PC-3 (cell line): ENCODE data around the gene TPH2. TPM values are rescaled to one million over a fixed set of nuclear protein-coding genes. Genes with fewer than 3 reads are reported as not detected.

ENCODE experiments used
- ATAC-seq: fragments of 200-7000 bp; cut with Tn5 transposase; 2 replicates; pipeline ENCODE4 v1.9.1; 2020; ENCODE audit warnings: mild to moderate bottlenecking, moderate library complexity
- BruUV-seq: library from RNA; stranded (reverse); fragments of 400-500 nt; replicated peaks from 2 replicates; lab custom pipeline; 2021; lab: Mats Ljungman, UMichigan
- CTCF ChIA-PET: fragments of 300-600 bp; sonication (Branson Sonifier 250); formaldehyde crosslinking; loops from one replicate; lab custom pipeline; 2022; ENCODE audit warnings: antibody characterized with exemption; lab: Charles Lee
- POLR2A ChIA-PET: fragments of 300-600 bp; sonication (Branson Sonifier 250); formaldehyde crosslinking; loops from one replicate; lab custom pipeline; 2022; ENCODE audit warnings: antibody characterized with exemption; ENCODE audit not compliant: unreplicated experiment; lab: Charles Lee
- DNase-seq: peaks from one replicate; pipeline ENCODE4 v3.0.0-alpha.2; 2015
- H2AFZ ChIP-seq: fragments of 300-600 bp; sonication (generic); 2 replicates; pipeline ENCODE4 v1.6.0; 2016; ENCODE audit warnings: antibody characterized with exemption, low read length
- H3F3A ChIP-seq: fragments of 300-600 bp; sonication (generic); one replicate; pipeline ENCODE4 v1.6.0; 2017; ENCODE audit warnings: antibody characterized with exemption, low read length, control low read depth, mild to moderate bottlenecking; ENCODE audit not compliant: unreplicated experiment
- H3K27ac ChIP-seq: fragments of 300-600 bp; sonication (generic); 2 replicates; pipeline ENCODE4 v1.5.1; 2016; ENCODE audit warnings: mild to moderate bottlenecking, low read length
- H3K27me3 ChIP-seq: fragments of 300-600 bp; sonication (generic); 2 replicates; pipeline ENCODE4 v1.6.1; 2016; ENCODE audit warnings: low read length, mixed read lengths
- H3K36me3 ChIP-seq: fragments of 300-600 bp; sonication (generic); 2 replicates; pipeline ENCODE4 v1.6.1; 2016; ENCODE audit warnings: low read depth, mixed run types, low read length, mixed read lengths
- H3K4me1 ChIP-seq: fragments of 300-600 bp; sonication (generic); 2 replicates; pipeline ENCODE4 v1.5.1; 2016; ENCODE audit warnings: low read length; ENCODE audit not compliant: insufficient read depth
- H3K4me2 ChIP-seq: fragments of 300-600 bp; sonication (generic); 2 replicates; pipeline ENCODE4 v1.6.0; 2016; ENCODE audit warnings: low read length
- H3K4me3 ChIP-seq: fragments of 300-600 bp; sonication (generic); 2 replicates; pipeline ENCODE4 v1.5.1; 2016; ENCODE audit warnings: mild to moderate bottlenecking, low read length, mixed read lengths
- H3K79me2 ChIP-seq: fragments of 300-600 bp; sonication (generic); 2 replicates; pipeline ENCODE4 v1.6.1; 2017; ENCODE audit warnings: low read length, mixed read lengths
- H3K9ac ChIP-seq: fragments of 300-600 bp; sonication (generic); 2 replicates; pipeline ENCODE4 v1.6.0; 2016; ENCODE audit warnings: mild to moderate bottlenecking, low read length
- H3K9me2 ChIP-seq: fragments of 300-600 bp; sonication (generic); replicated peaks from 2 replicates; pipeline ENCODE4 v1.6.1; 2016; ENCODE audit warnings: mixed run types, low read length, mixed read lengths
- H3K9me3 ChIP-seq: fragments of 300-600 bp; sonication (generic); 2 replicates; pipeline ENCODE4 v1.6.1; 2016; ENCODE audit warnings: low read length, mixed read lengths
- H4K20me1 ChIP-seq: fragments of 300-600 bp; sonication (generic); 2 replicates; pipeline ENCODE4 v1.6.1; 2016; ENCODE audit warnings: low read length, mixed read lengths
- EZH2 ChIP-seq: fragments of 300-600 bp; sonication (generic); IDR thresholded peaks from one replicate; pipeline ENCODE4 v1.6.1; 2017; ENCODE audit warnings: antibody characterized with exemption, mild to moderate bottlenecking, low read length; ENCODE audit not compliant: unreplicated experiment
- EZH2phosphoT487 ChIP-seq: fragments of 300-600 bp; sonication (generic); IDR thresholded peaks from 2 replicates; pipeline ENCODE4 v1.6.1; 2018; ENCODE audit warnings: mild to moderate bottlenecking, antibody characterized with exemption, low read length, borderline replicate concordance
- intact Hi-C: fragments of 100-400 bp; cut with micrococcal nuclease; formaldehyde crosslinking; loops from 2 replicates; pipeline ENCODE4 v1.9.0; 2023
- total RNA-seq: library from RNA; depleted of rRNA; stranded (reverse); fragments of >200 nt; gene quantifications from 2 replicates; pipeline ENCODE4 v1.2.3, GENCODE V29; 2014
- TF ChIP-seq, protein P1 (sequence below): fragments of 300-600 bp; sonication (generic); conservative IDR thresholded peaks from 2 replicates; pipeline ENCODE4 v1.5.1; 2017; ENCODE audit warnings: antibody characterized with exemption, low read depth, mild to moderate bottlenecking, low read length

TPH2 gene
- total RNA-seq, 1 experiment from 2014 or later: not detected

GRCh38 chr12:71948390-71948789 lies 9.7 kb downstream of the TPH2 start:
- POLR2A ChIA-PET: no interaction called here
- intact Hi-C loops: no loop called here
- no peak for ATAC-seq
- H3K36me3 ChIP-seq: no peaks in the 10 kb centered on the region
- CTCF ChIA-PET: no interaction called here
- TF ChIP-seq EZH2 (no peak), EZH2phosphoT487 (no peak)
- TF ChIP-seq, protein P1, sequence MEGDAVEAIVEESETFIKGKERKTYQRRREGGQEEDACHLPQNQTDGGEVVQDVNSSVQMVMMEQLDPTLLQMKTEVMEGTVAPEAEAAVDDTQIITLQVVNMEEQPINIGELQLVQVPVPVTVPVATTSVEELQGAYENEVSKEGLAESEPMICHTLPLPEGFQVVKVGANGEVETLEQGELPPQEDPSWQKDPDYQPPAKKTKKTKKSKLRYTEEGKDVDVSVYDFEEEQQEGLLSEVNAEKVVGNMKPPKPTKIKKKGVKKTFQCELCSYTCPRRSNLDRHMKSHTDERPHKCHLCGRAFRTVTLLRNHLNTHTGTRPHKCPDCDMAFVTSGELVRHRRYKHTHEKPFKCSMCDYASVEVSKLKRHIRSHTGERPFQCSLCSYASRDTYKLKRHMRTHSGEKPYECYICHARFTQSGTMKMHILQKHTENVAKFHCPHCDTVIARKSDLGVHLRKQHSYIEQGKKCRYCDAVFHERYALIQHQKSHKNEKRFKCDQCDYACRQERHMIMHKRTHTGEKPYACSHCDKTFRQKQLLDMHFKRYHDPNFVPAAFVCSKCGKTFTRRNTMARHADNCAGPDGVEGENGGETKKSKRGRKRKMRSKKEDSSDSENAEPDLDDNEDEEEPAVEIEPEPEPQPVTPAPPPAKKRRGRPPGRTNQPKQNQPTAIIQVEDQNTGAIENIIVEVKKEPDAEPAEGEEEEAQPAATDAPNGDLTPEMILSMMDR: no peak
- no peaks in the 10 kb centered on the region for H3K9me3 ChIP-seq
- BruUV-seq: no TSS peak
- no peak overlapping the region for H3K27ac ChIP-seq
- no peak overlapping the region for H3K4me2 ChIP-seq
- no peak overlapping the region for H3K9ac ChIP-seq
- no peak overlapping the region for H2AFZ ChIP-seq
- no peaks in the 10 kb centered on the region for H3K9me2 ChIP-seq
- no peaks in the 10 kb centered on the region for H3K79me2 ChIP-seq
- no peak overlapping the region for H3K4me3 ChIP-seq
- H3K4me1 ChIP-seq: no peaks in the 10 kb centered on the region
- no peaks in the 10 kb centered on the region for H3F3A ChIP-seq
- no peak for DNase-seq
- H4K20me1 ChIP-seq: no peaks in the 10 kb centered on the region
- H3K27me3 ChIP-seq: peaks cover 8% of the 10 kb centered on the region; the same call in 1 of the 2 replicates

- Histone ChIP-seq H3K9me2 (no peaks in the 10 kb centered on the region), H3K9ac (no peak overlapping the region), H3K9me3 (no peaks in the 10 kb centered on the region), H3K27ac (no peak overlapping the region), H4K20me1 (no peaks in the 10 kb centered on the region), H2AFZ (no peak overlapping the region), H3K4me3 (no peak overlapping the region), H3K36me3 (no peaks in the 10 kb centered on the region), H3K27me3 (peaks cover 3% of the 10 kb centered on the region; the same call in 1 of the 2 replicates), H3K79me2 (no peaks in the 10 kb centered on the region), H3F3A (no peaks in the 10 kb centered on the region), H3K4me1 (no peaks in the 10 kb centered on the region), H3K4me2 (no peak overlapping the region)
- TF ChIP-seq, protein P1: no peak
- TF ChIP-seq EZH2: no peak
- no peak for TF ChIP-seq EZH2phosphoT487
- DNase-seq (no peak), ATAC-seq (no peak)
- ChIA-PET POLR2A (no interaction called here), CTCF (no interaction called here)
- intact Hi-C loops: no loop called here
- no TSS peak for BruUV-seq
Observed at GRCh38 chr12:71949646-71950045, 11.0 kb downstream of the TPH2 start.

GRCh38 chr12:71950404-71950803 lies 11.8 kb downstream of the TPH2 start:
- intact Hi-C loops: no loop called here
- no peak overlapping the region for H3K4me2 ChIP-seq
- BruUV-seq: no TSS peak
- no peaks in the 10 kb centered on the region for H3K36me3 ChIP-seq
- no peak overlapping the region for H3K4me3 ChIP-seq
- H3K9ac ChIP-seq: no peak overlapping the region
- no peak overlapping the region for H3K27ac ChIP-seq
- no peaks in the 10 kb centered on the region for H4K20me1 ChIP-seq
- no peaks in the 10 kb centered on the region for H3K27me3 ChIP-seq
- ATAC-seq (no peak), DNase-seq (no peak)
- H3K4me1 ChIP-seq: no peaks in the 10 kb centered on the region
- no peaks in the 10 kb centered on the region for H3K9me2 ChIP-seq
- TF ChIP-seq, protein P1: no peak
- TF ChIP-seq EZH2phosphoT487 (no peak), EZH2 (no peak)
- no peak overlapping the region for H2AFZ ChIP-seq
- no peaks in the 10 kb centered on the region for H3K9me3 ChIP-seq
- ChIA-PET POLR2A (no interaction called here), CTCF (no interaction called here)
- H3F3A ChIP-seq: no peaks in the 10 kb centered on the region
- no peaks in the 10 kb centered on the region for H3K79me2 ChIP-seq
